HL-60 (cell line): ENCODE measurements around the gene EDIL3.

ENCODE experiments used
- DNase-seq, 2 experiments: peaks; one replicate each; pipeline ENCODE4 v3.0.0-alpha.2; 2010 to 2020; ENCODE audit warnings: low read depth in 1 of 2, low spot score in 1 of 2
- H3K27ac ChIP-seq: fragments of 250-450 bp; sonication (Bioruptor Pico); replicated peaks from 2 replicates; pipeline ENCODE4 v1.5.1; 2020; ENCODE audit warnings: mild to moderate bottlenecking, moderate library complexity
- H3K27me3 ChIP-seq: fragments of 250-450 bp; sonication (Bioruptor Pico); 2 replicates; pipeline ENCODE4 v1.5.1; 2021; ENCODE audit warnings: mild to moderate bottlenecking, moderate library complexity; ENCODE audit not compliant: insufficient read depth, poor library complexity, severe bottlenecking
- H3K4me3 ChIP-seq: replicated peaks from 2 replicates; pipeline ENCODE4 v1.5.1; 2011; ENCODE audit warnings: mild to moderate bottlenecking, control low read depth, low read length; ENCODE audit not compliant: insufficient read depth
- CTCF ChIP-seq: IDR thresholded peaks from one replicate; pipeline ENCODE4 v1.5.1; 2011; ENCODE audit warnings: low read length, control low read depth, inconsistent platforms; ENCODE audit not compliant: insufficient read depth
- GABPA ChIP-seq: IDR thresholded peaks from 2 replicates; pipeline ENCODE4 v1.6.1; 2012; ENCODE audit warnings: low read depth
- POLR2AphosphoS5 ChIP-seq: IDR thresholded peaks from 2 replicates; pipeline ENCODE4 v1.6.1; 2012; ENCODE audit warnings: low read depth
- REST ChIP-seq: IDR thresholded peaks from 2 replicates; pipeline ENCODE4 v1.6.1; 2012; ENCODE audit warnings: low read depth; ENCODE audit not compliant: insufficient replicate concordance
- SPI1 ChIP-seq: IDR thresholded peaks from 2 replicates; pipeline ENCODE4 v1.6.1; 2012; ENCODE audit warnings: low read depth, mild to moderate bottlenecking, borderline replicate concordance

Gene EDIL3

GRCh38 chr5:83900306-83900705 lies 484.4 kb downstream of the EDIL3 start:
- no peak overlapping the region for H3K4me3 ChIP-seq
- H3K27ac ChIP-seq: no peak overlapping the region
- TF ChIP-seq SPI1: no peak
- TF ChIP-seq POLR2AphosphoS5: no peak
- TF ChIP-seq REST: no peak
- no peak for TF ChIP-seq CTCF
- TF ChIP-seq GABPA: no peak
- no peaks in the 10 kb centered on the region for H3K27me3 ChIP-seq
- DNase-seq: no peak

- Histone ChIP-seq H3K27me3 (no peaks in the 10 kb centered on the region), H3K27ac (no peak overlapping the region), H3K4me3 (no peak overlapping the region)
- TF ChIP-seq GABPA: no peak
- TF ChIP-seq REST: no peak
- no peak for TF ChIP-seq CTCF
- no peak for TF ChIP-seq SPI1
- TF ChIP-seq POLR2AphosphoS5: no peak
- DNase-seq: no peak
Measured at GRCh38 chr5:83899326-83899970, 485.2 kb downstream of the EDIL3 start.

- no peaks in the 10 kb centered on the region for H3K27me3 ChIP-seq
- H3K4me3 ChIP-seq: no peak overlapping the region
- no peak for DNase-seq
- no peak overlapping the region for H3K27ac ChIP-seq
- TF ChIP-seq REST (no peak), POLR2AphosphoS5 (no peak), GABPA (no peak), SPI1 (no peak), CTCF (no peak)
Measured at GRCh38 chr5:83895860-83896259, 488.8 kb downstream of the EDIL3 start.
